KMS-11 (cell line): Measurements from ENCODE around the gene KRTAP12-4.

Source experiments
- H2AFZ ChIP-seq: fragments of 200-600 bp; sonication (generic); 2 replicates; pipeline ENCODE4 v1.6.1; 2016; ENCODE audit warnings: antibody characterized with exemption, mixed run types, low read depth
- H3K27ac ChIP-seq: fragments of 200-600 bp; sonication (generic); 2 replicates; pipeline ENCODE4 v1.6.1; 2016; ENCODE audit warnings: mild to moderate bottlenecking, mixed run types
- H3K27me3 ChIP-seq: fragments of 200-600 bp; sonication (generic); 2 replicates; pipeline ENCODE4 v1.6.1; 2017; ENCODE audit warnings: mild to moderate bottlenecking, low read depth, mixed run types, moderate library complexity; ENCODE audit not compliant: insufficient read depth
- H3K36me3 ChIP-seq: fragments of 200-600 bp; sonication (generic); 2 replicates; pipeline ENCODE4 v1.6.1; 2017; ENCODE audit warnings: mild to moderate bottlenecking, mixed run types; ENCODE audit not compliant: insufficient read depth
- H3K4me1 ChIP-seq: fragments of 200-600 bp; sonication (generic); 2 replicates; pipeline ENCODE4 v1.6.1; 2016; ENCODE audit warnings: mild to moderate bottlenecking, low read depth, mixed run types; ENCODE audit not compliant: poor library complexity, severe bottlenecking
- H3K4me2 ChIP-seq: fragments of 200-600 bp; sonication (generic); 2 replicates; pipeline ENCODE4 v1.7.0; 2016; ENCODE audit warnings: mild to moderate bottlenecking, mixed run types
- H3K4me3 ChIP-seq: fragments of 200-600 bp; sonication (generic); IDR thresholded peaks from 2 replicates; pipeline ENCODE4 v1.6.1; 2017; ENCODE audit warnings: low read depth, low read length, mixed read lengths; ENCODE audit not compliant: insufficient read depth
- H3K79me2 ChIP-seq: fragments of 200-600 bp; sonication (generic); 2 replicates; pipeline ENCODE4 v1.6.1; 2016; ENCODE audit warnings: low read depth, mixed run types; ENCODE audit not compliant: insufficient read depth
- H3K9ac ChIP-seq: fragments of 200-600 bp; sonication (generic); 2 replicates; pipeline ENCODE4 v1.6.1; 2016; ENCODE audit warnings: mild to moderate bottlenecking, mixed run types
- H4K20me1 ChIP-seq: fragments of 200-600 bp; sonication (generic); 2 replicates; pipeline ENCODE4 v1.6.1; 2016; ENCODE audit warnings: mild to moderate bottlenecking, mixed run types; ENCODE audit not compliant: insufficient read depth
- CTCF ChIP-seq: fragments of 200-600 bp; sonication (generic); conservative IDR thresholded peaks from 2 replicates; pipeline ENCODE4 v1.6.1; 2017; ENCODE audit warnings: low read depth, mild to moderate bottlenecking, antibody characterized with exemption, low read length, moderate library complexity, mixed read lengths

KRTAP12-4 gene

GRCh38 chr21:44637018-44637850 is 17.2 kb downstream of the KRTAP12-4 start, which contains the start of gene KRTAP10-10:
Gene KRTAP10-10 (plus strand): TSS chr21:44637356. CDS start chr21:44637418, 62 bp downstream.
- H3K9ac ChIP-seq, result no peak within 1 kb of the TSS
- no peaks in the 10 kb centered on the region for H3K4me1 ChIP-seq
- peaks cover 22% of the 10 kb centered on the region; the same call in 1 of the 2 replicates for H3K27me3 ChIP-seq
- no peak within 1 kb of the TSS for H2AFZ ChIP-seq
- H3K4me2 ChIP-seq, result no peak within 1 kb of the TSS
- no peaks in the 10 kb centered on the region for H4K20me1 ChIP-seq
- no peak within 1 kb of the TSS for H3K27ac ChIP-seq
- no peak for TF ChIP-seq CTCF
- no peaks in the 10 kb centered on the region for H3K79me2 ChIP-seq
- no peaks in the 10 kb centered on the region for H3K36me3 ChIP-seq
- H3K4me3 ChIP-seq, result no peak within 1 kb of the TSS

- no peaks in the 10 kb centered on the region for H3K79me2 ChIP-seq
- H3K27me3 ChIP-seq, result peaks cover 15% of the 10 kb centered on the region; the same call in 1 of the 2 replicates
- H2AFZ ChIP-seq, result no peak overlapping the region
- H3K4me1 ChIP-seq, result no peaks in the 10 kb centered on the region
- TF ChIP-seq CTCF, result no peak
- H3K36me3 ChIP-seq, result no peaks in the 10 kb centered on the region
- no peak overlapping the region for H3K27ac ChIP-seq
- no peak overlapping the region for H3K4me2 ChIP-seq
- H4K20me1 ChIP-seq, result no peaks in the 10 kb centered on the region
- H3K9ac ChIP-seq, result no peak overlapping the region
- no peak overlapping the region for H3K4me3 ChIP-seq
Observed at GRCh38 chr21:44636209-44637017, 18.0 kb downstream of the KRTAP12-4 start.

DNA sequence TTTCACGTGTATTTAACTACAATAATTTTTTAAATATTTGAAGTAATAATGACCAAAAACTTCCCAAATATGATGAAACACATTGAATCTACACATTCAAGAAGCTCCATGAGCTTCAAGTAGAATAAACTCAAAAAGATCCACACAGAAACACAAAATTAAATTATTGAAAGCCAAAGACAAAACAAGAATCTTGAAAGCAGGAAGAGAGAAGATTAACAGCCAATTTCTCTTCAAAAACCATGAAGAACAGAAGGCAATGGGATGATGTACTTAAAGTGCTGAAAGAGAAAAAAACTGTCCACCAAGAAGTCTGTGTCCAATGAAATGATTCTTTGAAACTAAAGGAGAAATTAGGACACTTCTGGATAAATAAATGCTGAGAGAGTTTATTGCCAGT is 22.4 kb downstream of the KRTAP12-4 start:
- TF ChIP-seq CTCF, result no peak
- Histone ChIP-seq H3K36me3 (no peaks in the 10 kb centered on the region), H2AFZ (no peak overlapping the region), H3K79me2 (no peaks in the 10 kb centered on the region), H3K27ac (no peak overlapping the region), H3K4me1 (no peaks in the 10 kb centered on the region), H3K4me3 (no peak overlapping the region), H3K9ac (no peak overlapping the region), H3K4me2 (no peak overlapping the region), H4K20me1 (no peaks in the 10 kb centered on the region), H3K27me3 (peaks cover 12% of the 10 kb centered on the region; the same call in 1 of the 2 replicates)

- Histone ChIP-seq H3K27ac (no peak overlapping the region), H3K9ac (no peak overlapping the region), H2AFZ (no peak overlapping the region), H3K4me1 (no peaks in the 10 kb centered on the region), H4K20me1 (no peaks in the 10 kb centered on the region), H3K27me3 (peaks cover 7% of the 10 kb centered on the region; the same call in 1 of the 2 replicates), H3K36me3 (no peaks in the 10 kb centered on the region), H3K79me2 (no peaks in the 10 kb centered on the region), H3K4me3 (no peak overlapping the region), H3K4me2 (no peak overlapping the region)
- no peak for TF ChIP-seq CTCF
Observed at GRCh38 chr21:44630440-44630839, 24.0 kb downstream of the KRTAP12-4 start.
